Panc1 (cell line): Measurements from ENCODE around the gene FBXL14. TPM values are rescaled to one million over a fixed set of nuclear protein-coding genes. Genes with fewer than 3 reads are reported as not detected.

Experiments used
- ATAC-seq: fragments of 200-7000 bp; cut with Tn5 transposase; 2 replicates; pipeline ENCODE4 v1.9.1; 2020; ENCODE audit warnings: mild to moderate bottlenecking, moderate library complexity
- BruUV-seq: library from RNA; stranded (reverse); fragments of 400-500 nt; replicated peaks from 2 replicates; lab custom pipeline; 2021; lab: Mats Ljungman, UMichigan
- CTCF ChIA-PET: fragments of 300-600 bp; sonication (Branson Sonifier 250); formaldehyde crosslinking; loops from one replicate; lab custom pipeline; 2022; ENCODE audit warnings: antibody characterized with exemption; lab: Charles Lee
- POLR2A ChIA-PET: fragments of 300-600 bp; sonication (Branson Sonifier 250); formaldehyde crosslinking; loops from one replicate; lab custom pipeline; 2022; ENCODE audit warnings: antibody characterized with exemption; lab: Charles Lee
- DNase-seq: peaks from one replicate; pipeline ENCODE4 v3.0.0-alpha.2; 2010; ENCODE audit warnings: low read depth, low spot score
- H3K27ac ChIP-seq: 2 replicates; pipeline ENCODE4 v1.5.1; 2011; ENCODE audit warnings: mild to moderate bottlenecking, low read length, inconsistent platforms
- H3K27me3 ChIP-seq: fragments of 200-500 bp; sonication (Bioruptor generic); 2 replicates; pipeline ENCODE4 v1.6.0; 2014; ENCODE audit warnings: low read length, inconsistent platforms; ENCODE audit not compliant: control insufficient read depth, insufficient read depth
- H3K36me3 ChIP-seq: fragments of 200-500 bp; sonication (Bioruptor generic); 2 replicates; pipeline ENCODE4 v1.5.1; 2014; ENCODE audit warnings: inconsistent platforms, mild to moderate bottlenecking, low read length, moderate library complexity; ENCODE audit not compliant: control insufficient read depth, insufficient read depth
- H3K4me1 ChIP-seq: 2 replicates; pipeline ENCODE4 v1.5.1; 2011; ENCODE audit warnings: inconsistent platforms, mild to moderate bottlenecking, low read length, moderate library complexity; ENCODE audit not compliant: control insufficient read depth, insufficient read depth
- H3K4me3 ChIP-seq, 2 experiments: 2 replicates each; pipeline ENCODE4 v1.5.1; 2011 to 2012; ENCODE audit warnings: low read depth in 2 of 2, low read length in 2 of 2, mild to moderate bottlenecking in 2 of 2, inconsistent platforms in 1 of 2, moderate library complexity in 1 of 2
- H3K9me3 ChIP-seq: fragments of 200-500 bp; sonication (Bioruptor generic); 2 replicates; pipeline ENCODE4 v1.5.1; 2014; ENCODE audit warnings: low read depth, mild to moderate bottlenecking, inconsistent platforms, low read length, moderate library complexity; ENCODE audit not compliant: control insufficient read depth, insufficient read depth
- POLR2AphosphoS5 ChIP-seq: IDR thresholded peaks from 2 replicates; pipeline ENCODE4 v1.6.1; 2012; ENCODE audit warnings: mild to moderate bottlenecking, low read depth, low read length, moderate library complexity
- SIN3A ChIP-seq: IDR thresholded peaks from 2 replicates; pipeline ENCODE4 v1.6.1; 2012; ENCODE audit warnings: low read depth, mild to moderate bottlenecking, low read length, moderate library complexity, borderline replicate concordance; ENCODE audit not compliant: insufficient read depth
- TCF7L2 ChIP-seq: IDR thresholded peaks from 2 replicates; pipeline ENCODE4 v1.6.1; 2011; ENCODE audit warnings: mild to moderate bottlenecking, low read depth, low read length, inconsistent platforms
- in situ Hi-C: cut with HindIII; loops from 2 replicates; pipeline ENCODE4 v1.10.0; 2016; ENCODE audit warnings: low sequenced_read_pairs, low pct_unique_long_range_greater_than_20kb
- intact Hi-C: fragments of 100-400 bp; cut with micrococcal nuclease; formaldehyde crosslinking; loops from one replicate; pipeline ENCODE4 v1.10.0; 2022; ENCODE audit not compliant: unreplicated experiment
- total RNA-seq: library from RNA; stranded (reverse); gene quantifications from one replicate; pipeline ENCODE4 v1.2.1, GENCODE V29; 2021; ENCODE audit not compliant: unreplicated experiment
- TF ChIP-seq, protein P1 (sequence below): fragments of 450-650 bp; IDR thresholded peaks from 2 replicates; pipeline ENCODE4 v1.5.1; 2017; ENCODE audit warnings: mild to moderate bottlenecking
- TF ChIP-seq, protein P2 (sequence below), 2 experiments: IDR thresholded peaks; 2 replicates each; pipeline ENCODE4 v1.6.1; 2011 to 2012; ENCODE audit warnings: low read depth in 2 of 2, control low read depth in 1 of 2, low read length in 1 of 2, mild to moderate bottlenecking in 1 of 2, moderate library complexity in 1 of 2; ENCODE audit not compliant: insufficient read depth in 1 of 2

The FBXL14 gene
- total RNA-seq, 1 experiment from 2014 or later, result 15.1 TPM

DNA sequence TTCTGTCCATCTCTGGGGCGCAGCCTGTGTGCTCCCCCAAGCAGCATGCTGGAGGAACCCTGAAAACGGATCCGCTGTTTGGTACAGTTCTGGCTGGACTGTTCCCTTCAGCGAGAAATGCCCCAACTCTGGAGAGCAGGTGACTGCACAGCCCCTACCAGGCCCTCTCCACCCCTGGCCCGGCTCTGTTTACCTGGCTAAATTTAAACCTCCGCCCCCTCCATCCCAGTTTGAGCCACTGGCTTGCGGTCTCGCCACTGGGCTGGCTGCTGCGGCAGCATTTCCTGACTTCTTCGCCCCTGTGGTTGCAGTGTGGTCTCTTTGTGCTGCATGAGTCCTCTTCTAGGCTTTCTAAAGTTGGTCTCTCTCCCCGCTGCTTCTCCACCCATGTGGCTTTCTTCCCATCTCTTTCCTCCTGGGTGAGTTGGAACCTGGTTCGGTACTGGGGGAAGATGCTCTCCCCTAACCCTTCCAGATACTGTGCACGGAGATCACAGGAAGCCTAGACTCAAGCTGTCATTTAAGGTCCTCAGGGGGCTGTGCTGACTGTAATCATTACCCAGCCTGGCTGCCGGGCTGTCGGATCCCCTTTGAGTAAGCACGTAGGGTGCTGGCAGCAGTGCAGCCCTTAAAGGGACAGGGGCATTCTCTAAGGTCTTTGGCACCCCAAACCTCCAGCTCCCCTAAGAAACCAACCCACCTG is 60.6 kb downstream of the FBXL14 start:
- intact Hi-C loops, result loop anchor here (2.0 kb wide), 1 partner anchor 49 kb away; no protein-coding TSS in a partner anchor

DNA sequence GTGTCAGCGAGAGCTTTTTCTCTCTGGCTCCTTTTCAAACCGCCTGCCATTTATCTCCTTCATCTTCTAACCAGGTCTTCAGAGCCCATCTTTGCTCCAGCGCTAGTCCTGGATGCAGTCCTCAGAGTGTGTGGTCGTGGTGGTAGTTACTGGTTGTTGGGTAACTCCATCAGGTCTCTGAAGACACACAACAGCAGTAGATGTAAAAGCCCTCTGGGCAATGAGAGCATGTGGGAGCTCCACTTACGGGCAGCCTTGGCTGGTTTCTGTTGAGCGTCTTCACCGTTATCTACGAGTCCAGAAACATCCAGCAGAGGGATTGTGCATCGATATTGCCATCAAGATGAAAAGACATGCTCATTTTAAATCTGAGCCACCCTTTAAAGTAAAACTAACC is 61.2 kb downstream of the FBXL14 start:
- Histone ChIP-seq H3K27ac (peak overlapping the region; percentile 84), H3K4me3 (peak overlapping the region; percentile 21 to 51), H3K4me1 (peaks cover 34% of the 10 kb centered on the region), H3K9me3 (no peaks in the 10 kb centered on the region), H3K27me3 (no peaks in the 10 kb centered on the region), H3K36me3 (no peaks in the 10 kb centered on the region)
- DNase-seq (no peak), ATAC-seq (peak; percentile 26; the same call in 1 of the 2 replicates)
- BruUV-seq, result no TSS peak
- in situ Hi-C loops, result no loop called here
- intact Hi-C loops, result no loop called here
- ChIA-PET POLR2A (no interaction called here), CTCF (no interaction called here)
- no peak for TF ChIP-seq POLR2AphosphoS5
- TF ChIP-seq, protein P1, sequence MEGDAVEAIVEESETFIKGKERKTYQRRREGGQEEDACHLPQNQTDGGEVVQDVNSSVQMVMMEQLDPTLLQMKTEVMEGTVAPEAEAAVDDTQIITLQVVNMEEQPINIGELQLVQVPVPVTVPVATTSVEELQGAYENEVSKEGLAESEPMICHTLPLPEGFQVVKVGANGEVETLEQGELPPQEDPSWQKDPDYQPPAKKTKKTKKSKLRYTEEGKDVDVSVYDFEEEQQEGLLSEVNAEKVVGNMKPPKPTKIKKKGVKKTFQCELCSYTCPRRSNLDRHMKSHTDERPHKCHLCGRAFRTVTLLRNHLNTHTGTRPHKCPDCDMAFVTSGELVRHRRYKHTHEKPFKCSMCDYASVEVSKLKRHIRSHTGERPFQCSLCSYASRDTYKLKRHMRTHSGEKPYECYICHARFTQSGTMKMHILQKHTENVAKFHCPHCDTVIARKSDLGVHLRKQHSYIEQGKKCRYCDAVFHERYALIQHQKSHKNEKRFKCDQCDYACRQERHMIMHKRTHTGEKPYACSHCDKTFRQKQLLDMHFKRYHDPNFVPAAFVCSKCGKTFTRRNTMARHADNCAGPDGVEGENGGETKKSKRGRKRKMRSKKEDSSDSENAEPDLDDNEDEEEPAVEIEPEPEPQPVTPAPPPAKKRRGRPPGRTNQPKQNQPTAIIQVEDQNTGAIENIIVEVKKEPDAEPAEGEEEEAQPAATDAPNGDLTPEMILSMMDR, result no peak
- TF ChIP-seq SIN3A, result no peak
- TF ChIP-seq, protein P2, sequence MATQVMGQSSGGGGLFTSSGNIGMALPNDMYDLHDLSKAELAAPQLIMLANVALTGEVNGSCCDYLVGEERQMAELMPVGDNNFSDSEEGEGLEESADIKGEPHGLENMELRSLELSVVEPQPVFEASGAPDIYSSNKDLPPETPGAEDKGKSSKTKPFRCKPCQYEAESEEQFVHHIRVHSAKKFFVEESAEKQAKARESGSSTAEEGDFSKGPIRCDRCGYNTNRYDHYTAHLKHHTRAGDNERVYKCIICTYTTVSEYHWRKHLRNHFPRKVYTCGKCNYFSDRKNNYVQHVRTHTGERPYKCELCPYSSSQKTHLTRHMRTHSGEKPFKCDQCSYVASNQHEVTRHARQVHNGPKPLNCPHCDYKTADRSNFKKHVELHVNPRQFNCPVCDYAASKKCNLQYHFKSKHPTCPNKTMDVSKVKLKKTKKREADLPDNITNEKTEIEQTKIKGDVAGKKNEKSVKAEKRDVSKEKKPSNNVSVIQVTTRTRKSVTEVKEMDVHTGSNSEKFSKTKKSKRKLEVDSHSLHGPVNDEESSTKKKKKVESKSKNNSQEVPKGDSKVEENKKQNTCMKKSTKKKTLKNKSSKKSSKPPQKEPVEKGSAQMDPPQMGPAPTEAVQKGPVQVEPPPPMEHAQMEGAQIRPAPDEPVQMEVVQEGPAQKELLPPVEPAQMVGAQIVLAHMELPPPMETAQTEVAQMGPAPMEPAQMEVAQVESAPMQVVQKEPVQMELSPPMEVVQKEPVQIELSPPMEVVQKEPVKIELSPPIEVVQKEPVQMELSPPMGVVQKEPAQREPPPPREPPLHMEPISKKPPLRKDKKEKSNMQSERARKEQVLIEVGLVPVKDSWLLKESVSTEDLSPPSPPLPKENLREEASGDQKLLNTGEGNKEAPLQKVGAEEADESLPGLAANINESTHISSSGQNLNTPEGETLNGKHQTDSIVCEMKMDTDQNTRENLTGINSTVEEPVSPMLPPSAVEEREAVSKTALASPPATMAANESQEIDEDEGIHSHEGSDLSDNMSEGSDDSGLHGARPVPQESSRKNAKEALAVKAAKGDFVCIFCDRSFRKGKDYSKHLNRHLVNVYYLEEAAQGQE (IDR thresholded peaks at IDR 0.05; ENCODE audit: insufficient read depth in 1 of 2, low read depth in 2 of 2, low read length in 1 of 2), result no peak
- no peak for TF ChIP-seq TCF7L2

More for the DNA sequence above, 60.6 kb downstream of the FBXL14 start:
- CTCF ChIA-PET, result interaction anchor here (0.7 kb wide), 1 partner anchor 757 kb away, joined by 8 read pairs; no protein-coding TSS in a partner anchor
- H3K9me3 ChIP-seq, result no peaks in the 10 kb centered on the region
- H3K27me3 ChIP-seq, result no peaks in the 10 kb centered on the region
- H3K36me3 ChIP-seq, result no peaks in the 10 kb centered on the region
- H3K4me3 ChIP-seq, result peak overlapping the region; percentile 21 to 51
- in situ Hi-C loops, result no loop called here
- no peak for DNase-seq
- POLR2A ChIA-PET, result interaction anchor here (0.6 kb wide), 1 partner anchor 21 kb away, joined by 4 read pairs; no protein-coding TSS in a partner anchor
- peak overlapping the region; percentile 84 for H3K27ac ChIP-seq
- no peak for TF ChIP-seq SIN3A
- TF ChIP-seq, protein P2 (IDR thresholded peaks at IDR 0.05; ENCODE audit: insufficient read depth in 1 of 2, low read depth in 2 of 2, low read length in 1 of 2), result no peak
- TF ChIP-seq POLR2AphosphoS5, result no peak
- TF ChIP-seq, protein P1, result no peak
- TF ChIP-seq TCF7L2, result no peak
- BruUV-seq, result no TSS peak
- peaks cover 34% of the 10 kb centered on the region for H3K4me1 ChIP-seq
- 0 out of 2 replicates have a peak, but pooled peaks have one; percentile 2 for ATAC-seq
